PC-9 (cell line): Measurements from ENCODE around the gene FLNB.

ENCODE experiments used
- CTCF ChIP-seq: fragments of 200-600 bp; sonication (generic); conservative IDR thresholded peaks from 2 replicates; pipeline ENCODE4 v1.6.1; 2017; ENCODE audit warnings: mixed run types, antibody characterized with exemption, mild to moderate bottlenecking, moderate library complexity
- EZH2 ChIP-seq: fragments of 200-600 bp; sonication (generic); IDR thresholded peaks from 2 replicates; pipeline ENCODE4 v1.8.0; 2017; ENCODE audit warnings: antibody characterized with exemption, low read depth

DNA sequence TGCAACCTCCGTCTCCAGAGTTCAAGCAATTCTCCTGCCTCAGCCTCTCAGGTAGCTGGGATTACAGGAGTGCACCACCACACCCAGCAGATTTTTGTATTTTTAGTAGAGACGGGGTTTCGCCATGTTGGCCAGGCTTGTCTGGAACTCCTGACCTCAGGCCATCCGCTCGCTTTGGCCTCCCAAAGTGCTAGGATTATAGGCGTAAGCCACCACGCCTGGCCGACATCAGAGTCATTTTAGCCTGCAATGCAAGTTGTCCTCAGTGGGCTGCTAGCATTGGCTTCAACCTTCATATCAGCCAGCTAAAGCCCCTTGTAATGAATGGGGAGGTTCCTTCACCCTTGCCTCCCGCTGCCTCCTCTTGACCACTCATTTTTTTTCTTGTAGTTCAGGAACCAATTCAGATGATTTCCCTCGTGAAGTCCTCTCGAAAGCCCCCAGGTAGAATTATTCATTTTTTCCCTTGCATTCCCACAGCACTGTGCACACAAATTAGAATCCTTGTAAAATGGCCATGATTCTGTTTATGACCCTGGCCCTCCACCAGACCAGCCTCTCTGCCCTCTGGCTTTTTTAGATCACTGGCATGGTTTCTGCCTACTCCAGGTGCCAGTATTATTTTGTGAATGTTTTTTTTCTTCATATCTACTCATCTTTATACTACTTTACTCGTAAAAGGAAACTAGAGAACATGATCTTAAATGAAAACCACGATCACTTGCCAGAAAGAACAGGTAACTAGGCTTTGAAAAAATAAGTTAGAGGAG lies 29.1 kb downstream of the FLNB start:
- TF ChIP-seq CTCF (no peak), EZH2 (no peak)
